Thyroid gland (tissue), 4 donors: ENCODE results near the gene DOK4. TPM values are rescaled to one million over a fixed set of nuclear protein-coding genes. Genes with fewer than 3 reads are reported as not detected.

Experiments used
- DNase-seq, 2 donors: peaks; one replicate each; pipeline ENCODE4 v3.0.0-alpha.2; 2019
- H3K27ac ChIP-seq, 3 donors: fragments of 200-600 bp; sonication (generic); 1 replicate in 2 of 3; 2 replicates in 1 of 3; pipeline ENCODE4 v1.5.1; 2016 to 2019; ENCODE audit warnings: mild to moderate bottlenecking in 1 of 3, moderate library complexity in 1 of 3
- H3K27me3 ChIP-seq: fragments of 200-600 bp; sonication (generic); one replicate; pipeline ENCODE4 v1.5.1; 2019
- H3K36me3 ChIP-seq, 2 donors: fragments of 200-600 bp; sonication (generic); one replicate each; pipeline ENCODE4 v1.5.1; 2016 to 2019
- H3K4me1 ChIP-seq, 2 donors: fragments of 200-600 bp; sonication (generic); one replicate each; pipeline ENCODE4 v1.5.1; 2017 to 2019
- H3K4me3 ChIP-seq, 3 donors: fragments of 200-600 bp; sonication (generic); replicated peaks in 1 of 3; 1 replicate in 2 of 3; 2 replicates in 1 of 3; pipeline ENCODE4 v1.5.1; 2016; ENCODE audit warnings: mild to moderate bottlenecking in 1 of 3
- H3K9me3 ChIP-seq: fragments of 200-600 bp; sonication (generic); one replicate; pipeline ENCODE4 v1.5.1; 2017
- POLR2A ChIP-seq, 2 donors: fragments of 450-650 bp; IDR thresholded peaks; one replicate each; pipeline ENCODE4 v1.6.1; 2017; ENCODE audit warnings: antibody characterized with exemption in 2 of 2, mild to moderate bottlenecking in 2 of 2, moderate library complexity in 1 of 2
- WGBS, 2 donors: methylation state at CpG; one replicate each; pipeline ENCODE4 v1.1.5; 2017; 5-methylcytosine and 5-hydroxymethylcytosine counted together
- intact Hi-C: fragments of 100-400 bp; cut with DNase I; formaldehyde crosslinking; loops from one replicate; pipeline ENCODE4 v1.15.1; 2023
- total RNA-seq, 4 donors: library from RNA; depleted of rRNA; stranded (reverse); fragments of >200 nt; gene quantifications; one replicate each; pipeline ENCODE4 v1.2.3, GENCODE V29; 2016
- TF ChIP-seq, protein P1 (sequence below), 6 experiments: fragments of 200-600 bp in 3 of 6; fragments of 450-650 bp in 3 of 6; sonication (generic) in 3 of 6; IDR thresholded peaks; one replicate each; pipeline ENCODE4 v1.5.1; 2016 to 2019; ENCODE audit warnings: antibody characterized with exemption in 6 of 6, mild to moderate bottlenecking in 2 of 6, inconsistent platforms in 1 of 6, moderate library complexity in 1 of 6

Gene DOK4
- total RNA-seq, 4 donors from 2014 or later: 9.1 to 27.3 (median 13.3) TPM

DNA sequence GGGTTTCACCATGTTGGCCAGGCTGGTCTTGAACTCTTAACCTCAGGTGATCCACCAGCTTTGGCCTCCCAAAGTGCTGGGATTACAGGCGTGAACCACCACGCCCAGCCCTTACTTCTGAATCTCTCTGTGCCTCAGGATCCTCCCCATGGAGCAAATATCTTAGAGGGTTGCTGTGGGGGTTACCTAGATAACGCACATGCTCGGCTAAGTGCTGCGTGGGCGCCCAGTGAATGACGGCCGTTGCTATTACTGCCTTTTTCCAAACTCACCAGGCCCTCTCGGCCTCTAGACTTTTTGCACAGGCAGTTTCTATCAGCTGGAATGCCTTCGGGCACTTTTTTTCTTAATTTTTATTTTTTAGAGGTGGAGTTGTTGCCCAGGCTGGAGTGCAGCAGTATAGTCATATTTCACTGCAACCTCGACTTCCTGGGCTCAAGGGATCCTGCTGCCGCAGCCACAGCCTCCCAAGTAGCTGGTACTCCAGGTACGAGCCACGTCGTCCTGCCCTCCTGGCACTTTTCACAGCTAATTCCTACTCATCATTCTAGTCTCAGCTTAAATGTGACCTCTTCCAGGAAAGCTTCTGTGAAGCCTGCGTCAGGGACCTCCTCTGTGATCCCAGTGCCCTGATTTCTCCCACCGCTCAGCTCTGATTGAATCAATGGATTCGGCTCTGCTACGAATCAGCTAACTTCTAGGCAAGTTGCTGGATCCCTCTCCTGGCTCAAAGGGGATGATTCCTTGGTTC, 41.5 kb upstream of the DOK4 start:
- DNase-seq: no peak
- intact Hi-C loops: loop anchor here (10.0 kb wide), 1 partner anchor 223 kb away; no protein-coding TSS in a partner anchor
- WGBS, 2 donors: 95 to 97% methylated on average over 19 of the region's 19 CpGs

DNA sequence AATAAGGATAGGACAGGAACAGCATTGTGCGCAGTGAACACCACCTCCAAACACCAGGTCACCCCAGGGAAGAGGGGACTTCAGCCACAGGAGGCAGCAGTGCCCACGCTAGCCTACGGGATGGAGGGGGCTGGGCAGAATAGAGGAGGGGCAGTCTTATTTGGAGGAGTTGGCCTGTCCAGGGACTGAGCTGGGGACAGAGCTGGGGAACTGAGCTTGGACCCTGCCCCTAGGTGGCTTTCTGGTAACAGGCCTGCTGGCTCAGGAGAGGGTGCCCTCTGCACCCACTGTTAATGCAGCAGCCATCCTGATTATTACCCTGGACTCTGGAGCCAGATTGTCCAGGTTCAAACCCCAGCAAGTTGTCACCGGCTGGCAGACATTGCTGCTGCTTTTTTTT, 40.7 kb upstream of the DOK4 start:
- intact Hi-C loops: loop anchor here (10.0 kb wide), 1 partner anchor 222 kb away; no protein-coding TSS in a partner anchor

More for the DNA sequence above, 41.5 kb upstream of the DOK4 start:
- no peaks in the 10 kb centered on the region for H3K9me3 ChIP-seq
- H3K4me3 ChIP-seq: no peak overlapping the region
- no peaks in the 10 kb centered on the region for H3K36me3 ChIP-seq
- TF ChIP-seq POLR2A (IDR thresholded peaks at IDR 0.05): no peak
- TF ChIP-seq, protein P1, sequence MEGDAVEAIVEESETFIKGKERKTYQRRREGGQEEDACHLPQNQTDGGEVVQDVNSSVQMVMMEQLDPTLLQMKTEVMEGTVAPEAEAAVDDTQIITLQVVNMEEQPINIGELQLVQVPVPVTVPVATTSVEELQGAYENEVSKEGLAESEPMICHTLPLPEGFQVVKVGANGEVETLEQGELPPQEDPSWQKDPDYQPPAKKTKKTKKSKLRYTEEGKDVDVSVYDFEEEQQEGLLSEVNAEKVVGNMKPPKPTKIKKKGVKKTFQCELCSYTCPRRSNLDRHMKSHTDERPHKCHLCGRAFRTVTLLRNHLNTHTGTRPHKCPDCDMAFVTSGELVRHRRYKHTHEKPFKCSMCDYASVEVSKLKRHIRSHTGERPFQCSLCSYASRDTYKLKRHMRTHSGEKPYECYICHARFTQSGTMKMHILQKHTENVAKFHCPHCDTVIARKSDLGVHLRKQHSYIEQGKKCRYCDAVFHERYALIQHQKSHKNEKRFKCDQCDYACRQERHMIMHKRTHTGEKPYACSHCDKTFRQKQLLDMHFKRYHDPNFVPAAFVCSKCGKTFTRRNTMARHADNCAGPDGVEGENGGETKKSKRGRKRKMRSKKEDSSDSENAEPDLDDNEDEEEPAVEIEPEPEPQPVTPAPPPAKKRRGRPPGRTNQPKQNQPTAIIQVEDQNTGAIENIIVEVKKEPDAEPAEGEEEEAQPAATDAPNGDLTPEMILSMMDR (IDR thresholded peaks at IDR 0.05): no peak
- H3K4me1 ChIP-seq: peaks cover 2 to 29% of the 10 kb centered on the region in 2 donors
- no peaks in the 10 kb centered on the region for H3K27me3 ChIP-seq
- no peak overlapping the region for H3K27ac ChIP-seq

GRCh38 chr16:57526498-57526897, 40.2 kb upstream of the DOK4 start:
- Histone ChIP-seq H3K27ac (peak overlapping the region in 1 of 3 donors; percentile 24), H3K9me3 (no peaks in the 10 kb centered on the region), H3K27me3 (no peaks in the 10 kb centered on the region), H3K4me3 (no peak overlapping the region), H3K36me3 (no peaks in the 10 kb centered on the region), H3K4me1 (peaks cover 0 to 21% of the 10 kb centered on the region in 2 donors)
- no peak for DNase-seq
- TF ChIP-seq, protein P1 (IDR thresholded peaks at IDR 0.05): no peak
- no peak for TF ChIP-seq POLR2A (IDR thresholded peaks at IDR 0.05)
- WGBS, 2 donors: 85 to 95% methylated on average over 6 of the region's 6 CpGs
- intact Hi-C loops: loop anchor here (10.0 kb wide), 1 partner anchor 222 kb away; no protein-coding TSS in a partner anchor

More for the DNA sequence above, 40.7 kb upstream of the DOK4 start:
- TF ChIP-seq, protein P1 (IDR thresholded peaks at IDR 0.05): no peak
- TF ChIP-seq POLR2A (IDR thresholded peaks at IDR 0.05): no peak
- WGBS, 2 donors: 92 to 96% methylated on average over 4 of the region's 4 CpGs
- H3K9me3 ChIP-seq: no peaks in the 10 kb centered on the region
- no peak overlapping the region for H3K4me3 ChIP-seq
- H3K4me1 ChIP-seq: peaks cover 0 to 22% of the 10 kb centered on the region in 2 donors
- no peak for DNase-seq
- H3K36me3 ChIP-seq: no peaks in the 10 kb centered on the region
- H3K27ac ChIP-seq: no peak overlapping the region
- no peaks in the 10 kb centered on the region for H3K27me3 ChIP-seq

DNA sequence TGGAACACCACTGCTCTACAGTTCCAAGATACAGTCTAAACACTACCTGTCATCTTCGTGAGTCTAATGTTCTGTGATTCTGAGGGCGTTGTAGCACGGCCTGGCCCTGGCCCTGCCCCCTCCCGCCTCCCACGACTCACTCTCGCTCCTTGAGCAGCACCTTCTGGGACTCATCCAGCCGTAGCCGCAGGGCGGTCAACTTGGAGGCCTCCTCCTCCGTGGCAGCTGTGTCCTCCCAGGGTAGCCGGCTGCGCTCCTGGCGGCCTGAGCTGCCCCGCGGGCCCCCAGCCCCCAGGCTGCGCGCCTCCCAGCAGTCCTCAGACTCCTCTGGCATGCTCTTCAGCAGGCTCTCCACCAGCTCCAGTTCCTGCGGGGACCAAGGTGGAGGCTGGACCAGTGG, 39.5 kb upstream of the DOK4 start:
- H3K4me3 ChIP-seq: no peak overlapping the region
- intact Hi-C loops: loop anchor here (10.0 kb wide), 1 partner anchor 221 kb away; no protein-coding TSS in a partner anchor
- TF ChIP-seq, protein P1 (IDR thresholded peaks at IDR 0.05): no peak
- TF ChIP-seq POLR2A (IDR thresholded peaks at IDR 0.05): peak in 1 of 2 donors; percentile 22
- no peaks in the 10 kb centered on the region for H3K36me3 ChIP-seq
- H3K27ac ChIP-seq: peak overlapping the region in 1 of 3 donors; percentile 24
- H3K9me3 ChIP-seq: no peaks in the 10 kb centered on the region
- H3K27me3 ChIP-seq: no peaks in the 10 kb centered on the region
- peak; percentile 93 to 95 for DNase-seq
- H3K4me1 ChIP-seq: peaks cover 0 to 21% of the 10 kb centered on the region in 2 donors
- 43 to 50% methylated on average over 9 to 10 of the region's 18 CpGs for WGBS, 2 donors

- Histone ChIP-seq H3K4me3 (no peak overlapping the region), H3K27me3 (no peaks in the 10 kb centered on the region), H3K36me3 (peaks cover 5 to 13% of the 10 kb centered on the region in 2 donors), H3K4me1 (peaks cover 0 to 14% of the 10 kb centered on the region in 2 donors), H3K27ac (no peak overlapping the region), H3K9me3 (no peaks in the 10 kb centered on the region)
- TF ChIP-seq, protein P1 (IDR thresholded peaks at IDR 0.05): no peak
- no peak for TF ChIP-seq POLR2A (IDR thresholded peaks at IDR 0.05)
- 94% methylated on average over 8 of the region's 8 CpGs for WGBS, 2 donors
- no peak for DNase-seq
- intact Hi-C loops: loop anchor here (10.0 kb wide), 1 partner anchor 218 kb away; no protein-coding TSS in a partner anchor
Observed at GRCh38 chr16:57522960-57523359, 36.7 kb upstream of the DOK4 start.
